ENCODE results near the gene CNPY2.
A peak's percentile ranks its signal among the peaks of the same experiment; 100 is the strongest.

GRCh38 chr12:56358836-56359532 is 43.2 kb upstream of the CNPY2 start:
- TF ChIP-seq POLR2A (IDR thresholded peaks at IDR 0.05): peak in 1 of 2 donors; percentile 35
- no peak for TF ChIP-seq CTCF (IDR thresholded peaks at IDR 0.05)
- peak in 2 of 4 donors; percentile 58 to 65 for TF ChIP-seq POLR2AphosphoS5 (IDR thresholded peaks at IDR 0.05)
